Heart left ventricle (tissue), 16 donors: ENCODE data around the gene NOTUM. TPM values are rescaled to one million over a fixed set of nuclear protein-coding genes. Genes with fewer than 3 reads are reported as not detected.

Experiments used
- ATAC-seq, 4 donors: fragments of 200-7000 bp; cut with Tn5 transposase; one replicate each; pipeline ENCODE4 v1.9.1; 2020 to 2022; ENCODE audit warnings: moderate library complexity in 4 of 4, mild to moderate bottlenecking in 3 of 4, moderate number of reproducible peaks in 1 of 4
- DNase-seq, 5 donors: peaks; one replicate each; pipeline ENCODE4 v3.0.0-alpha.2; 2020
- H3K27ac ChIP-seq, 12 donors: fragments of 200-600 bp; sonication (generic) in 4 of 12; one replicate each; pipeline versions ENCODE4 v1.5.0 to v1.8.0; 2016 to 2022; ENCODE audit warnings: mild to moderate bottlenecking in 2 of 12
- H3K27me3 ChIP-seq, 9 donors: fragments of 200-600 bp; sonication (generic) in 2 of 9; one replicate each; pipeline versions ENCODE4 v1.5.1 to v1.8.0; 2016 to 2022; ENCODE audit warnings: mild to moderate bottlenecking in 3 of 9
- H3K36me3 ChIP-seq, 9 donors: fragments of 200-600 bp; sonication (generic) in 2 of 9; one replicate each; pipeline versions ENCODE4 v1.5.0 to v1.8.0; 2018 to 2022; ENCODE audit warnings: mild to moderate bottlenecking in 2 of 9
- H3K4me1 ChIP-seq, 12 donors: fragments of 200-600 bp; sonication (generic) in 4 of 12; one replicate each; pipeline versions ENCODE4 v1.5.0 to v1.8.0; 2016 to 2022; ENCODE audit warnings: mild to moderate bottlenecking in 3 of 12
- H3K4me3 ChIP-seq, 12 donors: fragments of 200-600 bp; sonication (generic) in 4 of 12; one replicate each; pipeline versions ENCODE4 v1.5.0 to v1.8.0; 2017 to 2022; ENCODE audit warnings: mild to moderate bottlenecking in 9 of 12, moderate library complexity in 4 of 12
- H3K9me3 ChIP-seq, 12 donors: fragments of 200-600 bp; sonication (generic) in 4 of 12; one replicate each; pipeline versions ENCODE4 v1.5.0 to v1.8.0; 2016 to 2022; ENCODE audit warnings: mild to moderate bottlenecking in 1 of 12
- CTCF ChIP-seq, 12 donors: fragments of 200-600 bp; sonication (generic) in 4 of 12; IDR thresholded peaks; one replicate each; pipeline versions ENCODE4 v1.5.0 to v1.8.0; 2018 to 2022; ENCODE audit warnings: antibody characterized with exemption in 12 of 12, mild to moderate bottlenecking in 5 of 12
- POLR2A ChIP-seq, 2 donors: fragments of 450-650 bp; IDR thresholded peaks; one replicate each; pipeline ENCODE4 v1.6.1; 2017; ENCODE audit warnings: antibody characterized with exemption in 2 of 2, mild to moderate bottlenecking in 2 of 2, moderate library complexity in 2 of 2
- WGBS, 4 donors: extraction: QIAGEN DNeasy Blood & Tissue Kit in 2 of 4; methylation state at CpG; one replicate each; pipeline versions ENCODE4 v1.1.5 to v1.1.7; 2013 to 2018; 5-methylcytosine and 5-hydroxymethylcytosine counted together
- intact Hi-C, 10 donors: fragments of 100-400 bp; cut with DNase I; formaldehyde crosslinking; loops; one replicate each; pipeline versions ENCODE4 v1.11.1 to v1.14.2; 2022
- polyA plus RNA-seq, 2 donors: library from polyadenylated mRNA; stranded (reverse); fragments of 200-250 nt; gene quantifications; one replicate each; pipeline ENCODE4 v1.2.3, GENCODE V29; 2013
- total RNA-seq, 9 donors: library from RNA; depleted of rRNA in 2 of 9; stranded (reverse); fragments of >200 nt in 2 of 9; fragmentation: NEBNext Ultra II Directional in 3 of 9; extraction: Animal tissue kit (Norgen Biotek cat#: 25700) in 3 of 9; gene quantifications; one replicate each; pipeline versions ENCODE4 v1.1.0 to v1.2.4, GENCODE V29; 2016 to 2023
- donor health status: ischemic (EF 13 %, LVEDD 7.1; RV severe dilation, severe dysfunction).
- donor health status: healthy with polysubstance abuse.
- donor health status: DM: no; HTN: yes; CAD: no.
- donor health status: DM: no; HTN: no; CAD: no.
- donor health status: ischemic (EF 25% LVEDD 6.9; RV normal size, moderate dysfunction).
- donor health status: ischemic (EF 25% LVEDD 5.7; RV mildly dilated, moderate dysfunction).
- donor health status: healthy.
- donor health status: DM: yes; HTN: yes; CAD: no.
- donor health status: ischemic (EF 35%, LVEDD 5.7; RV mildly dilated, moderate dysfunction).
- donor health status: nonischemic (EF 11% LVEDD 7.7; RV severe dilation, severe dysfunction).
- donor health status: DM: yes; HTN: yes; CAD: no.
- donor health status: PGD.
- donor health status: ischemic (EF 29% LVEDD 5.4; RV normal size, mild dysfunction).
- donor health status: nonischemic (EF 23%, LVEDD 6.1; RV moderate dilation, normal function).

NOTUM gene
- total and polyA plus RNA-seq, 11 donors, result 0.25 to 1.6 (median 0.56) TPM; not detected in 3

- H3K4me3 ChIP-seq, result no peak overlapping the region
- 89 to 92% (median 91%) methylated on average over 6 to 32 of the region's 32 CpGs for WGBS, 4 donors
- peaks cover 0 to 9% (median 0%) of the 10 kb centered on the region in 9 donors for H3K36me3 ChIP-seq
- H3K27me3 ChIP-seq, result no peaks in the 10 kb centered on the region
- intact Hi-C loops, result no loop called here
- TF ChIP-seq POLR2A (IDR thresholded peaks at IDR 0.05) (no peak), CTCF (IDR thresholded peaks at IDR 0.05) (no peak)
- ATAC-seq (no peak), DNase-seq (no peak)
- no peaks in the 10 kb centered on the region for H3K9me3 ChIP-seq
- peaks cover 0 to 21% (median 11%) of the 10 kb centered on the region in 12 donors for H3K4me1 ChIP-seq
- H3K27ac ChIP-seq, result no peak overlapping the region
These were observed 40.0 kb upstream of the NOTUM start for GRCh38 chr17:82000803-82001570.

- H3K27ac ChIP-seq, result no peak overlapping the region
- DNase-seq (no peak), ATAC-seq (no peak)
- intact Hi-C loops, result no loop called here
- H3K4me1 ChIP-seq, result peaks cover 0 to 21% (median 9%) of the 10 kb centered on the region in 12 donors
- H3K4me3 ChIP-seq, result no peak overlapping the region
- H3K27me3 ChIP-seq, result no peaks in the 10 kb centered on the region
- H3K36me3 ChIP-seq, result peaks cover 0 to 15% (median under 1%) of the 10 kb centered on the region in 9 donors
- TF ChIP-seq CTCF (IDR thresholded peaks at IDR 0.05) (no peak), POLR2A (IDR thresholded peaks at IDR 0.05) (no peak)
- WGBS, 4 donors, result 87 to 91% (median 90%) methylated on average over 29 to 36 of the region's 36 CpGs
- no peaks in the 10 kb centered on the region for H3K9me3 ChIP-seq
These were observed 39.2 kb upstream of the NOTUM start for GRCh38 chr17:81999976-82000802.

GRCh38 chr17:81999587-81999975, 38.6 kb upstream of the NOTUM start:
- intact Hi-C loops, result no loop called here
- no peaks in the 10 kb centered on the region for H3K9me3 ChIP-seq
- peaks cover 0 to 15% (median 6%) of the 10 kb centered on the region in 9 donors for H3K36me3 ChIP-seq
- ATAC-seq (no peak), DNase-seq (no peak)
- H3K27ac ChIP-seq, result no peak overlapping the region
- peaks cover 0 to 21% (median 9%) of the 10 kb centered on the region in 12 donors for H3K4me1 ChIP-seq
- 90 to 93% (median 93%) methylated on average over 10 to 12 of the region's 12 CpGs for WGBS, 4 donors
- no peak for TF ChIP-seq POLR2A (IDR thresholded peaks at IDR 0.05)
- TF ChIP-seq CTCF (IDR thresholded peaks at IDR 0.05), result no peak
- H3K27me3 ChIP-seq, result no peaks in the 10 kb centered on the region
- H3K4me3 ChIP-seq, result no peak overlapping the region
